GM19467 (cell line): ENCODE data around the gene TBPL1.
"Not testable (repeated sequence)": the region's sequence is repeated elsewhere in the genome, so short reads cannot be mapped to it uniquely, and the experiment has no call there.

Source experiments
- ATAC-seq: cut with Tn5 transposase; IDR thresholded peaks from one replicate; pipeline ENCODE4 v1.9.1; 2021; ENCODE audit warnings: mild to moderate bottlenecking, moderate library complexity; ENCODE audit not compliant: unreplicated experiment

TBPL1 gene

DNA sequence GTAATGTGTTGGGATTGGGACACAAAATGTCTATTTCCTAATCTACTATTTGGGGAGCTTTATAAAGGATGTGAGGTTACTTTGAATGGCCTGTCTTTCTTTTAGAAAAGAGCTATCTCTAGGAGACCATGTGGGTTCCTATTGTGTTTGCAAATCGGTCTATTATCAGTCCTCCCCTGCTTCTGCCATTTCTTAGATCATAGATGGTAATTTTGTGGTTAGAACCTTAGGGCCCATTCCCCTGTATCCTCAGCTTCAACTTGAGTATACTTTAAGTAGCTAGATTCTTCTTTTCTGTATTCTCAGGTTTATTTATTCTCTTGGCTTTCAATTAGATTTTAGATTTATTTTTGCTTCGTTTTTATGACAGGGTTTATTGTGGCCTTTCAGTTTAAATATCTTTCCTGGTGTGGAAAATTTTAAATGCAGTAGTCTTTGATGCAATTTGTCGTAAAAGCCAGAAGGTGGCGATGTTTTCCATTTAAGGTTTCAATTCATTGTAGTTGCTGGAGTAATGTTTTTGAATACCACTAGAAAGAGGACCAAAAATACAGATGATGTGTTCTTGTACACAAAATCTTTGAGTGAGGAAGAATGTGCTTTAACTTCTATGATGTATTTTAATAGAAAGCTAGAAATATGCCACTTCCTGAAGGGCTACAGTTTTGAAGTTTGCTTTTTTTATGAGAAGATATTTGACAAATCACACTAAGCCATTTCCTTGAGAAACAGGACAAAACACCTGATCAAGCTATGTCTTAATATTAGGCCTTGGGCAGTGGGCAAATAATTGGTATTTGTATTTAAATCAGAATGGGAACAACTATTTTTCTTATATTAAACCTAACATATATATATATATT lies 20.3 kb downstream of the TBPL1 start:
- peak; percentile 52 for ATAC-seq

DNA sequence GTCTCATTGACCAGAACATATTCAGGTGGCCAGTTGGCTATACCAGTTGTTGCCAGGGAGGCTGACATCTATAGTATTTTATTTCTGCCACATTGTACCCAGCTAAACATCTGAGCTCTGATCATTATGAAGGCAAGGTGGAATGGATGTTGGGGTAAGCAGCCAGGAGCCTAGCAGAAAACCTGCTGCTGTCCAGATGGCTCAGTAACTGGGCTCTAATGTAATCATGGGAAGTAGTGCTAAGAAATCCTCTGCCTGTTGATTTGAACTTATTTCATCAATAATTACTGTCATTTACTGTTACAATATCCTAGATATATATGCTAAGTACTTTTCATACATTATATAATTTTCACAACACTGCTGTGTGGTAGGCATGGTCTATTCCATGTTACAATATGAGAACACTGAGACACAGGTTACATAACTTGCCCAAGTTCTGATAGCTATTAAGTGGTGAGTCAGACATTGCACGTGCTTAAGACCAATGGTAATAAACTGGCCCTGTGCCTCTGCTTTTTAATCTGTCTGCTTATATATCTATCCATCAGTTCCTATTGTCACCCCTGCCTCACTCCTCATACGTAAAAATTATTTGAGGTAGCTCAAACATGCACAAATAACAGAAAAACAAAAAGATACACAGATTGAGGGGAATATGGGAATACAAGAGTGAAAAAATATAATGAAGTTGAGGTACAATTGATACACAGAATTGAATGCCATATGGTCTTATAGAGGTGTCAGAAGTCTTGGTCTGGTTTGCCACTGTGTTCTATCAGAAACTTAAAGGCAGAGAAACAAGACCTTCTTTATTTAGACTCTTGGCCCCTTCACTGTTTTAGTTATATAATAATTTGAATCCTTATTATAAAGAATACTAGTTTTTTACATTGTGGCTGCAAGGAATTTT lies 25.2 kb downstream of the TBPL1 start:
- ATAC-seq: no peak

DNA sequence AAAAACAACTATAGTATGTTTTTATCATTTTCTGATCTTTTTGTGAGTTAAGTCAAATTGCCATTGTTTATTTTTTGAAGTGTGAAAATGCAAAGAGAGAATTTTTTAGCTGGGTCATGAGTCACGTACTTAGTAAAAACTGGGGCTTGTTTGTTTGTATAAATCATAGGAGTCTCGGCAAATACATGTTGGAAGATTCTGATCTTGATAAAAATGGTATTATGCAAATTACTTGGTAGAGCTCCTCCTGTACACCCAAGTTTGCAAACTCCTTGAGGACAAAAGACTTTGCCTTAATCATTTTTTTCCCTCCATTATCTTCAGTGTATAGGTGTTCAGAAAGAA lies 25.8 kb downstream of the TBPL1 start:
- ATAC-seq: no peak

DNA sequence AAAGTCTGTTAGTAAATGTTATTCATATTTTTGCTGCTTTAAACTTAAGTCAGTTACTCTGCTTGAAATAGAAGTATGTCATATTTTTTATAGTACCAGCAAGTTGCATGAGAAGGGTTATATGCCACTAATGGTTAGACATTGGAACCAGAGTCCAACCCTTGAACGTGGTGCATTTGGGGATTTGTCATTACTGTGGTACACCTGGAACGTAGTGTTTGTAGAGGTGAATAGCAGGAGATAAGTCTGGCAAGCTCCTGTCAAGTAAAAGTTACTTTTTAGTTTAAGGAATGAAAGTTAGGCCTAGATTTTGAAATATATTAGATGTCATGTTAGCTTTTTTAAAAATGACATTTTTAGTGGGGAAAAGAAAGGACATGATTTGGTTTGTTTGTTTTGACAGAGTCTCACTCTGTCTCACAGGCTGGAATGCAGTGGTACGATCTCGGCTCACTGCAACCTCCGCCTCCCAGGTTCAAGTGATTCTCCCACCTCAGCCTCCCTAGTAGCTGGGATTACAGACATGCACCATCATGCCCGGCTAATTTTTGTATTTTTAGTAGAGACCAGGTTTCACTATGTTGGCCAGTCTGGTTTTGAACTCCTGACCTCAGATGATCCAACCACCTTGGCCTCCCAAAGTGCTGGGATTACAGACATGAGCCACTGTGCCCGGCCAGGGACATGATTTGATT lies 26.4 kb downstream of the TBPL1 start:
- not testable (repeated sequence) for ATAC-seq

DNA sequence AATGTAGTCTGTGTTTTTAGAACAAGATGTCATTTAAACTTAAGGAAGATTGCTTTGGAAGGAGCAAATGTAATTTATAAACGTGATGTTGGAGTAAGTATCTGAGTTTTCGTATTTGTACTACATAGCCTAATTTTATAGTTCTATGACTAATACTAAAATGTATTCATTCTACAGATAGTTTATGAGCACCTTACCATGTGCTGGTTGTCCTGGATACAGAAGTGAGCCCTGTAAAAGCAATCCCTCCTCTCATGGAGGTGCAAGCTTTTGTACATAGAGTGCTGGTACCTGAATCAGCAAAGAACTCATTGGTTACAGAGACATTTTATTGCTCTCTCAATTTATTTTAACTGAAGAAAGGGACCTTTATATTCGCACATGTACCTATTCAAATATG lies 27.1 kb downstream of the TBPL1 start:
- no peak for ATAC-seq

DNA sequence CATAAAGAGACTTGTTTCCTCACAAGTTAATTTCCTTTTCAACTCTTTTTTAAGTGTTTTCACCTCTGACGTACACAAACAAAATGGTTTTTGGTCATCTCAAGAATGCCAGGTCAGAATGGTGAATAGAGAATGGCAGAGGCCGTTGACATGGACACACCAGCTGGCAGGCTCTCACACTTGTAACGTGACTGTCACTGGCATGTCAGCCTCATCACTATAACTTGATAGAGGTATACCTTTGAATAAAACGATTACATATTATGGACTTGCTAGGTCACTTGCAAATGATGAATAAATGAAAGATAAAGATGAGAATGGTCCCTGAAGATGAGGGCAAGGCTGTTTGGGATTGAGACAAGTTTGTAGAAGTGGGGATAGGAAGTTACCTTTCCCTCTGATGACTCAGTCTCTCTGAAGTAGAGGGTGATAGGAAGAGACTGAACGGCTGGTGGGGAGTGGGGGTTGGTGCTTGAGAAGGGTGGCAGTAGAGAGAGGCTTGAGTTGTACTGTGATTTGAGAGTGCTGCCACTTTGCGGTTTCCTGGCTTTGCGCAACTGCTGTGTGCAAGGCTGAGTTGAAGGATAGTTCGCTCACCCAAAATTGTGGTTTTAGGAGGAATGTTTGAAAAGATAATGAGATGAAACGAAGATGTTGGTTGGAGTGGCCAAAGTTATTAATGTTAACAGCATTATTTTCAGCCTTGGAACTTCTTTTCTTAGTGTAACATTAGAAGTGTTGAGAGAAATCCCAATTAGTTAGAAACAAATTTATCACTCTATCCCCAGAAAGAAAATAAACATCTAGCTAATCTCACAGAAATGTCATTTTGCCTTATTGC lies 30.3 kb downstream of the TBPL1 start:
- ATAC-seq: no peak

DNA sequence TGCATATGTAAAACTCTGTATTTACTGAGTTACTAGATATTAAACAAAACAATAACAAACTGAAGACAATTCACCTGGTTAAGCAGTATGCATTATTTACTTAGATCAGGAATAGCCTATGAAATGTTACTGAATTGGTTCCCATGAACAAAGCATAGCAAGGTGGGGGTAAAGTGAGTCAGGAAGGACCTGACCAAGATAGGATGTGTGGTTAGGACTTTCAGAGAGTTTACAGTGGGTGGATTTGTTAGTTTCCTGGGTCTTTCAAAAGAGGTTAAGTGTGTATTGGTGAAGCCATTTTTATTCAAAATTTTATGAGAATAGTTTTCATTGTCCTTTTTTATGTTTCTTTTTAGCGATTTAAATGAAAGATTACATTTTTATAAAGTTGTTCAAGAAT lies 32.9 kb downstream of the TBPL1 start:
- ATAC-seq: no peak

DNA sequence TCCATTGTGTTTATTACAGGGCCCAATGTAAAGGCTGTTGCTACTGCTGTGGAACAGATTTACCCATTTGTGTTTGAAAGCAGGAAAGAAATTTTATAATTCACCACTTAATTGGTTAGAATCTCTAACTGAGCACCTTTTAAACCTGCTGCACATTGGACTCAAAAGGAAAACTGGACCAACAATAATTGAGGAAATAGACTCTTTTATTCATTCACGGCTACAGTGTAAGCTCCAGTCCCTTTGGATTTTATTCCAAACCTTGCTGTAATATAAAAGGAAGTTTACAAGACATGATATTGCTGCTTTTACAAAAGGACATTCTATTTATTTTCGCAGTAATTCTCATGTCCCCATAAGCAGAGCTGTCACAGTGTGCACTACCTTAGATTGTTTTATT lies 33.9 kb downstream of the TBPL1 start:
- ATAC-seq: no peak

DNA sequence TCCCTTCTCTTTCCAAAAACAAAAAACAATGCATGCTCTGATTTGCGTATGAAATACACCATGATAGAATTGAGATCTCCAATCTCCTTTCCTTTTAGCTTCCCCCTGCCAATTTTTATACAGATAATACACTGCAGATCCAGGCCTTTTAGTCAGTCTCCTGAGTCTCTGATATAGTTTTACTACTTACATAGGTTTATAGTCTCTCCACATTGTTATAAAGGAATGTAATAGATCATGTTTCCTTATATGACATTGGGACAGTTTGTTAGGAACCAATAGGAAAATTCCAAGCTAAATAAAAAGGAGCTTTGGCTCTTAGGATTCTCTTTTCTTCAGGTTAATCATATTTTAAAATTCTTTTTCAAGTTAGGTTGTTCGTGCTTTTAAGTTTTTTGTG lies 36.5 kb downstream of the TBPL1 start:
- no peak for ATAC-seq

DNA sequence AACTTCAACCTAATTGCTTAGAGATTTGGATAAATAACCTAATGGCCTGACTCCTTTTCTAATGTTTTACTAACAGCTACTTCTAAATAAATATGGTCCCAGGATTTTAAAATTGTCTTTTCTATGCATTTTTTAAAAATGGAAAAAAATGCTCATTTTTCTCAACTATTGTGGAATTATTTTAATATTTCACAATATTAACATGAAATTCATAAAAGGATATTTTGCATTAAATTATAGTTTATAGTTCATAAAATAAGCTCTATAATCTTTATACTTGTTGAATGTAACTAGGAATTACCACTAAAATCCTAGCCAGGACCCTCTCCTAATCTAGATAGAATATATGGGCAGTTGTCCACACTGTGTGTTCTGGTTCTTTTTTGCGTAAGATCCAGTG lies 37.3 kb downstream of the TBPL1 start:
- no peak for ATAC-seq

DNA sequence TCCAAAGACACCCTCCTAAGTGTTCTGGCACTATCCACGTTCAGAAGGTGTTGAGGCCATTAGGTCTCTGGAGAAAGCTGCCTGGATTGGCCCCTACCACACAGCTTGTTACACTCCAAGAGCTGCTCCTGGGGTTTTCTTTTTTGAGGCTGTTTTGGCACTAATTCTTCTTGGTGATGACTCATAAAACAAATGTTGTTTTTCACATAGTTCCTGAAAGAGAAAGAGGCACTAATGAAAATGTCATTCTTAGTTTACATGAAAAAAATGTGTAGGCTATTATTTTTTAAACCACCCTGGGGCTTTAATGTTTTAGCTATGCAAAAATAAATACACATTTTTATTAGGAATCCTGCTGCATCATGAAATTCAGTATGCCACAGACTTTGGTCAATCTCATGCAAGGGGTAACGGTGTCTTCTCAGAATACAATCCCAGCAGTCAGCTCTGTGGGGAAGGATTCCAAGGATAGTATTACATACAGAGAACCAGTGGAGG lies 38.1 kb downstream of the TBPL1 start:
- ATAC-seq: no peak

DNA sequence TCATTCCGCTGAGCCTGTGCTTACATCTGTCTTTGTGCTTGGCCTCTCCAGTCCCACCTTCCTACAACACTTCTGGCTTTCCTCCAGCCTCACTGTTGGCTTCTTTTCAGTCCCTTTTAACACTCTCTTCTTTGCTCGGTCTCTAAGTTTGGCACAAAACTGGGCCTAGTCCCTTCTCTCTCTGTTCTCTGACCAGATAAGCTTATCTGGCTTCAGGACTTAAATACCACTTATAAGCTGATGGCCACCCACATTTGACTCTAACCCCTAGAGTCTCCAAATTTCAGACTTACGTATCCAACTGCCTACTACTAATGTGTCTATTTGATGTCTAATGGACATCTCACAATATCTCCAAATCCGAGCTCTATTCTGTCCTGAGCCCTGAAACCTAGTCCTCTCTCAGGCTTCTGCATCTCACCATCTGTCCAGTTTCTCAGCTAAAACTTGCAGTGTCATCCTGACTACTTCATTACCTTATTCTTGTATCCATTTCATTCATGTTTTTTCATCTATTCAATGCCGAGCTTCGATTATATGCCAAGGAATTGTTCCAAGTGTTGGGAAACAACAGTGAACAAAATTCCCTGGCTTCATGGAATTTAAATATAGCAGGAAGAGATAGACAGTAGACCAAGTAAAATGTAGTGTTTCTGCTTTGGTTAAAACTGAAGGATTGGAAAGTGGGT lies 40.1 kb downstream of the TBPL1 start:
- no peak for ATAC-seq

DNA sequence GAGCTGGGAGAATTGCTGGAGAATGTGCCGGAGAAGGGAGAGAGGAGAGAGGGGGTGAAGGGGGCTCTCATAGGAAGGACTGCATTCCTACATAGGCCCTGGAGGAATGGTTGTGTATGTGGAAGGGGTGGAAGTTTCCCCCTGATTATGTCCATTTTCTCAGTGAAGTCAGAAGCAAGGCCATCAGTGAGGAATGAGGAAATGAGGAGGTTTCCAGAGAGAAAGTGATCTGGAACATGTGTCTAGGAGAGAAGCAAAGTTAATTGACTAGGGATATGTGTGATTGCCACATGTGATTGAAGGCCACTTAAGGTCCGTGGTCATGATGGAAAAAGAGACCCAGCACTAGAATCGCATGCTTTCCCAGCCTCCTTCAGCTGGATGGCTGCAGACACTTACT lies 42.3 kb downstream of the TBPL1 start:
- no peak for ATAC-seq

DNA sequence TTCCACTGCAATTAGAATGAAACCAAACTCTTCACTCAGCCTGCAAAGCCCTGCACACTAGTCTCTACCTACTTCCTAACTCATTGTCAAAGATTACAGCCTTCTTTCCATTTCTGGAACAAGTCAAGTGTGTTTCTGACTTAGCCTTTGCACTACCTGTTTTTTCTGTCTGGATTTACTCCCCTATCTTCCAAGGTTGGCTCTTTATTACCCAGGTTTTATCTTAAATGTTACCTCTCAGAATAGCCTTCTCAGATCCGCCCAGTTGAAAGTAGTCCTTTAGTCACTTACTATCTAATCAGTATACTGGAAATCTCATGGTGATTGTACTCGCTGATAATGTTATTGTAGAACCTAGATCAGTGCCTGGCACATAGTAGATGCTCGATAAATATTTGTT lies 42.7 kb downstream of the TBPL1 start:
- ATAC-seq: no peak

DNA sequence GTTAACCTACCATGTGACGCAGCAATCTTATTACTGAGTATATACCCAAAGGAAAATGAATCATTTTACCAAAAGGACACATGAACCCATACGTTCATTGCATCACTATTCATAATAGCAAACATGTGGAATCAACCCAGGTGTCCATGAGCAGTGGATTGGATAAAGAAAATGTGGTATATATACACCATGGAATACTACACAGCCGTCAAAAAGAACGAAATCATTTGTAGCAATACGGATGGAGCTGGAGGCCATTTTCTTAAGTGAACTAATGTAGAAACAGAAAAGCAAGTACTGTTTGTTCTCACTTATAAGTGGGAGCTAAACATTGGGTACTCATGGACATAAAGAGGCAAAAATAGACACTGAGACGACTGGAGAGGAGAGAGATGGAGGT lies 44.2 kb downstream of the TBPL1 start:
- ATAC-seq: no peak

DNA sequence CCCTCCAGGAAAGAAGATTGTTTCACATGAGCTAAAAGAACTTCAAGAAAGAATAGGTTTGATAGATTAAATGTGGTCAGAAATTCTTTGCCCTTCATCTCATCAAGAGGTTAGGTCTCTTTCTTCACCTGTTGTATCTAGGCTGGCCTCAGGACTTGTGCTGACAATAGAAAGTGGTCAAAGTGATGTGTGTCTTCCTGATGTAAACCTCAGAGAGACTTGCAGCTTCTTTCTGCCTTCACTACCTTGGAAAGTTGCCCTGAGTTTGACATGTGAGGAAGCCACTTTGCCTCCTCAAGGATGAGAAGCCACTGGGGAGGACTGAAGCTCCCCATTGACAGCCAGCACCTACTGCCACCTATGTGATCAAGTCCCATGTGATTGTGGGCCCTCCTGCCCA lies 46.3 kb downstream of the TBPL1 start:
- ATAC-seq: no peak

DNA sequence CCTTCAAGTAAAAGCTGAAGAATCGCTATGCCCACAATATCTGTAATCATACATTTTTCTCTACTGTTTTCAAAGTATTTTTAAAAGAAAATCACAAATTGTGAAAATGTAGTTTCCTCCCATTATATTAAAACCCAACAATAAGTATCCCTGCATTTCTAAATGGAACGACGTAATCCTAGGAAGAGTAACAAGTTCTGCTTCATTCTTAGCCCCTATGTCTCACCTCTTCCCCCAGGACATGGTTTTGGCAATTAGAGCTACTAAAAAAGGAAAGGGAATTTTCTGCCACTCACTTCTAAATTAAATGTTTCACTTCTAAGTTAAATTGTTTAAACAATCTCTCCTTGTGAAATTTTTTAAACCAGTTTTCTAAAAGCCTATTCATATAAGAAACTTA lies 47.4 kb downstream of the TBPL1 start:
- ATAC-seq: no peak

DNA sequence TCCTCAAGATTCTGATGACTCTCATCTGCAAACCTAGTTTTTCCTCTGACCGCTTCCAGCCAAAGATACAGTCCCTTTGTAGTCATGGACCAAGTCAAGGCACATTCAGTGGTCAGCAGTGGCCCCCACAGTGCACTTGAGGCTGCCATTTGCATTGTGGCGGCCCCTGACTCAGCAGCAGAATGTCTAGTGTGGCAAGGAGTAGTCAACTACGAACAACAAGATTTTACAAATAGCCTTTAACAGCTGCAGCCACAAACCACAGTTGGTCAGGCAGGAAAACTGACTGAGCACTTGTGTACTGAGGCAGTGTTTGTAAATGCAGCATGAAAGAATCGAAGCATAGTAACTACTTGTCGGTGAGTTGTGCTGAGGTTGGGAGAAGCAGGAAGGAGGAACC lies 49.8 kb downstream of the TBPL1 start:
- no peak for ATAC-seq

DNA sequence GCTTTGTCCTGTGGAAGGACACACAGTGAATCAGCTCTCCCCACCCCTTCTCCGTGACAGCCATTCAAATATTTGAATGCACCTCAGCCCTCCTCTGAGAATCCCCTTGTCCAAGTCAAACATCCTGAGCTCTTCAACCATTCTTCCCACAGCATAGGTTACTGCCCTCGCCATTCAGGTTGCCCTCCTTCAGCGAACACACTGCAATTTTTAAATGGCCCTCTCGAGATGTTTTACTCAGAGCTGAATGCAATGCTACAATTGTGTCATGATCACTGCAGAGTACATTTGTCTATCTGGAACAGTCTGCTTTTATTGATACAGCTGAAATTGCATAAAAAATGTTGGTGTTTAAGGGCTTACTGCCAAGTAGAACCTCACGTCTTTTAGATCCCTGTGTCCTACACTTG lies 50.5 kb downstream of the TBPL1 start:
- ATAC-seq: no peak

DNA sequence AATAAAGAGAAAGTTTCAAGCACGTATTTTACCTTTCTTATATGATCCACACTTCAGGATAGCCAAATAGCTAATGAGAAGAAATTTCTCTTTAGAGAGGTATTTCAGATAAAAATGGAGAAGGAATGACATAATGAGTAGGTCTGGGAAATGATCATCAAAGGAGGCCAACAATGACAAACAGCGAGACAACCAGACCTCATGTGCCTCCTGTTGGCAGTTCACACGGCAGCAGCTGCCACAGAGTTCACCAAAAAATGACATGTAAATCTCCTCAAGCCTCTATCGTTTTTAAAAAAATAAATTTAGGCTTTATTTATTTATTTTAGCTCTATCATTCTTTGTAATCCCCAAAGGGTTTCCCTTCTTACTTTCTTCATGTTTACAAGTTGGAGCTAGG lies 51.7 kb downstream of the TBPL1 start:
- no peak for ATAC-seq
